Esophagus muscularis mucosa (tissue), 4 donors: ENCODE measurements around the gene PICALM. TPM values are rescaled to one million over a fixed set of nuclear protein-coding genes. Genes with fewer than 3 reads are reported as not detected.
A peak's percentile ranks its signal among the peaks of the same experiment; 100 is the strongest.

Source experiments
- DNase-seq: peaks from one replicate; pipeline ENCODE4 v3.0.0-alpha.2; 2017; ENCODE audit errors: extremely low spot score
- H3K27ac ChIP-seq, 4 donors: fragments of 200-600 bp; sonication (generic); replicated peaks in 1 of 4; 1 replicate in 3 of 4; 2 replicates in 1 of 4; pipeline ENCODE4 v1.5.1; 2016 to 2019; ENCODE audit warnings: mild to moderate bottlenecking in 1 of 4
- H3K27me3 ChIP-seq, 4 donors: fragments of 200-600 bp; sonication (generic); one replicate each; pipeline versions ENCODE4 v1.5.1 to v1.6.0; 2016 to 2019
- H3K36me3 ChIP-seq, 4 donors: fragments of 200-600 bp; sonication (generic); one replicate each; pipeline ENCODE4 v1.5.1; 2016 to 2019
- H3K4me1 ChIP-seq, 4 donors: fragments of 200-600 bp; sonication (generic); one replicate each; pipeline ENCODE4 v1.5.1; 2016 to 2019
- H3K4me3 ChIP-seq, 4 donors: fragments of 200-600 bp; sonication (generic); 1 replicate in 2 of 4; 2 replicates in 2 of 4; pipeline ENCODE4 v1.5.1; 2016 to 2019; ENCODE audit warnings: mild to moderate bottlenecking in 4 of 4, moderate library complexity in 1 of 4
- H3K9me3 ChIP-seq, 4 donors: fragments of 200-600 bp; sonication (generic); 1 replicate in 3 of 4; 2 replicates in 1 of 4; pipeline ENCODE4 v1.5.1; 2016 to 2019
- CTCF ChIP-seq, 3 experiments: fragments of 200-600 bp in 2 of 3; fragments of 450-650 bp in 1 of 3; sonication (generic) in 2 of 3; IDR thresholded peaks; one replicate each; pipeline ENCODE4 v1.5.1; 2017 to 2019; ENCODE audit warnings: antibody characterized with exemption in 3 of 3, mild to moderate bottlenecking in 2 of 3, moderate library complexity in 1 of 3
- EP300 ChIP-seq: sonication (generic); formaldehyde crosslinking; IDR thresholded peaks from one replicate; pipeline ENCODE4 v1.6.1; 2017; ENCODE audit warnings: antibody characterized with exemption
- POLR2A ChIP-seq: fragments of 450-650 bp; IDR thresholded peaks from one replicate; pipeline ENCODE4 v1.6.1; 2017; ENCODE audit warnings: antibody characterized with exemption, moderate library complexity, mild to moderate bottlenecking, low read depth
- POLR2AphosphoS5 ChIP-seq, 2 donors: sonication (generic); formaldehyde crosslinking; IDR thresholded peaks; one replicate each; pipeline ENCODE4 v1.6.1; 2017; ENCODE audit warnings: antibody characterized with exemption in 2 of 2
- WGBS: methylation state at CpG from one replicate; pipeline ENCODE4 v1.1.5; 2018; 5-methylcytosine and 5-hydroxymethylcytosine counted together
- intact Hi-C: fragments of 100-400 bp; cut with DNase I; formaldehyde crosslinking; loops from one replicate; pipeline ENCODE4 v1.15.1; 2023
- total RNA-seq, 4 donors: library from RNA; depleted of rRNA; stranded (reverse); fragments of >200 nt; gene quantifications; one replicate each; pipeline versions ENCODE4 v1.1.0 to v1.2.1, GENCODE V29; 2016

PICALM gene
- total RNA-seq, 4 donors from 2014 or later, result 228 to 281 (median 266) TPM

- Histone ChIP-seq H3K4me3 (peak overlapping the region; percentile 70 to 98 (median 87)), H3K36me3 (no peaks in the 10 kb centered on the region), H3K27ac (peak overlapping the region; percentile 95 to 99 (median 97)), H3K9me3 (no peaks in the 10 kb centered on the region), H3K27me3 (no peaks in the 10 kb centered on the region), H3K4me1 (peaks cover 47 to 58% (median 56%) of the 10 kb centered on the region in 4 donors)
- DNase-seq, result no peak
- TF ChIP-seq POLR2A (no peak), POLR2AphosphoS5 (IDR thresholded peaks at IDR 0.05) (peak in 1 of 2 donors; percentile 15), CTCF (IDR thresholded peaks at IDR 0.05) (no peak), EP300 (no peak)
- WGBS, result under 1% methylated on average over 11 of the region's 11 CpGs
- intact Hi-C loops, result loop anchor here (10.0 kb wide), 1 partner anchor 58 kb away; no protein-coding TSS in a partner anchor
These were observed 1.7 kb downstream of the PICALM start for GRCh38 chr11:86067009-86067850.

GRCh38 chr11:86066657-86067008 lies 2.3 kb downstream of the PICALM start:
- WGBS, result 1% methylated on average over 5 of the region's 5 CpGs
- Histone ChIP-seq H3K9me3 (no peaks in the 10 kb centered on the region), H3K4me3 (peak overlapping the region; percentile 70 to 98 (median 87)), H3K4me1 (peaks cover 50 to 64% (median 61%) of the 10 kb centered on the region in 4 donors), H3K36me3 (no peaks in the 10 kb centered on the region), H3K27me3 (no peaks in the 10 kb centered on the region), H3K27ac (peak overlapping the region; percentile 95 to 99 (median 97))
- intact Hi-C loops, result loop anchor here (10.0 kb wide), 1 partner anchor 58 kb away; no protein-coding TSS in a partner anchor
- DNase-seq, result no peak
- no peak for TF ChIP-seq EP300
- no peak for TF ChIP-seq POLR2A
- TF ChIP-seq POLR2AphosphoS5 (IDR thresholded peaks at IDR 0.05), result no peak
- TF ChIP-seq CTCF (IDR thresholded peaks at IDR 0.05), result no peak

GRCh38 chr11:86066033-86066432 lies 2.9 kb downstream of the PICALM start:
- TF ChIP-seq EP300 (no peak), POLR2A (no peak), CTCF (IDR thresholded peaks at IDR 0.05) (no peak), POLR2AphosphoS5 (IDR thresholded peaks at IDR 0.05) (no peak)
- H3K36me3 ChIP-seq, result no peaks in the 10 kb centered on the region
- no peaks in the 10 kb centered on the region for H3K9me3 ChIP-seq
- 4% methylated on average over 3 of the region's 3 CpGs for WGBS
- no peaks in the 10 kb centered on the region for H3K27me3 ChIP-seq
- peaks cover 51 to 70% (median 66%) of the 10 kb centered on the region in 4 donors for H3K4me1 ChIP-seq
- intact Hi-C loops, result loop anchor here (10.0 kb wide), 1 partner anchor 59 kb away; no protein-coding TSS in a partner anchor
- DNase-seq, result no peak
- H3K4me3 ChIP-seq, result peak overlapping the region; percentile 70 to 98 (median 87)
- peak overlapping the region; percentile 95 to 99 (median 97) for H3K27ac ChIP-seq

- no peak for TF ChIP-seq POLR2AphosphoS5 (IDR thresholded peaks at IDR 0.05)
- TF ChIP-seq CTCF (IDR thresholded peaks at IDR 0.05), result no peak
- TF ChIP-seq EP300, result no peak
- no peak for TF ChIP-seq POLR2A
- Histone ChIP-seq H3K36me3 (no peaks in the 10 kb centered on the region), H3K9me3 (no peaks in the 10 kb centered on the region), H3K4me1 (peaks cover 58 to 72% (median 70%) of the 10 kb centered on the region in 4 donors), H3K27ac (peak overlapping the region; percentile 95 to 99 (median 97)), H3K4me3 (peak overlapping the region; percentile 9 to 98 (median 44)), H3K27me3 (no peaks in the 10 kb centered on the region)
- intact Hi-C loops, result loop anchor here (10.0 kb wide), 1 partner anchor 60 kb away; no protein-coding TSS in a partner anchor
- DNase-seq, result no peak
- 68% methylated on average over 5 of the region's 5 CpGs for WGBS
These were observed 4.6 kb downstream of the PICALM start for GRCh38 chr11:86064220-86064803.
